Measurements from ENCODE around the gene FLRT2.

Gene FLRT2

DNA sequence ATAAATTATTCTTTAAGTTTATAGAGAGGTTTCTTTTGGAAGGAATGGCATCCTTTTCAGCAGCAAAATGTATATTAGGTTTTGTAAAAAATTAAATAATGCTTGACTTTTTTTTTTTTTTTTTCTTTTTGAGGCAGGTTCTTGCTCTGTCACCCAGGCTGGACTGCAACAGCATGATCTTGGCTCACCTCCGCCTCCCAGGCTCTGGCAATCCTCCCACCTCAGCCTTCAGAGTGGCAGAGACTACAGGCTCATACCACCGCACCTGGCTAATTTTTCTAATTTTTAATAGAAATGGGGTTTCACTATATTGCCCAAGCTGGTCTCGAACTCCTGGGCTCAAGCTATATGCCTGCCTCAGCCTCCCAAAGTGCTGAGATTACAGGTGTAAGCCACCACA lies 89.0 kb downstream of the FLRT2 start:
- TF ChIP-seq, protein P1, sequence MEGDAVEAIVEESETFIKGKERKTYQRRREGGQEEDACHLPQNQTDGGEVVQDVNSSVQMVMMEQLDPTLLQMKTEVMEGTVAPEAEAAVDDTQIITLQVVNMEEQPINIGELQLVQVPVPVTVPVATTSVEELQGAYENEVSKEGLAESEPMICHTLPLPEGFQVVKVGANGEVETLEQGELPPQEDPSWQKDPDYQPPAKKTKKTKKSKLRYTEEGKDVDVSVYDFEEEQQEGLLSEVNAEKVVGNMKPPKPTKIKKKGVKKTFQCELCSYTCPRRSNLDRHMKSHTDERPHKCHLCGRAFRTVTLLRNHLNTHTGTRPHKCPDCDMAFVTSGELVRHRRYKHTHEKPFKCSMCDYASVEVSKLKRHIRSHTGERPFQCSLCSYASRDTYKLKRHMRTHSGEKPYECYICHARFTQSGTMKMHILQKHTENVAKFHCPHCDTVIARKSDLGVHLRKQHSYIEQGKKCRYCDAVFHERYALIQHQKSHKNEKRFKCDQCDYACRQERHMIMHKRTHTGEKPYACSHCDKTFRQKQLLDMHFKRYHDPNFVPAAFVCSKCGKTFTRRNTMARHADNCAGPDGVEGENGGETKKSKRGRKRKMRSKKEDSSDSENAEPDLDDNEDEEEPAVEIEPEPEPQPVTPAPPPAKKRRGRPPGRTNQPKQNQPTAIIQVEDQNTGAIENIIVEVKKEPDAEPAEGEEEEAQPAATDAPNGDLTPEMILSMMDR (conservative IDR thresholded peaks at IDR 0.05; ENCODE audit: control insufficient read depth, insufficient read depth, low read depth, low read length): no peak
- DNase-seq (ENCODE audit: low read depth): no peak
- H3K4me3 ChIP-seq (ENCODE audit: control insufficient read depth, low read depth, low read length): no peak overlapping the region

DNA sequence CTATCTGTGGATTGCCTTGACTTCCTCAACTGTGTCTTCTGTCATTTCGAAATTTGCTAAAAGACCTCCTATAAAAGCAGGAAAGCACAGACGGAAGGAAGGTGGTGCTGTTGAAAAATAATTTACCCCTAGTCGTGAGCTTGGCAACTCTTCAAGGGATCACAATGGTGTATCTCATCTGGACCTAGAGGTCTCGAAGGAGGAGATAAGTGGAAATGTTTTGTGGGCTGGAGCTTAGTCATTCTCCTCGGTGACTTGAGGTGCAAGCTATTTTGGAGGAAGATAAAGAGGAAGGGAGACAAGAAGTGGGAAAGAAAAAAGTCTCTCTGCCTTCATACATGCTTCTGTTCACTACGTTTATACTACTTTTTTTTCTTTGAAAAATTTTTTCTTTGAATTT lies 89.9 kb downstream of the FLRT2 start:
- no peak for DNase-seq (ENCODE audit: low read depth)
- TF ChIP-seq, protein P1 (conservative IDR thresholded peaks at IDR 0.05; ENCODE audit: control insufficient read depth, insufficient read depth, low read depth, low read length): no peak
- H3K4me3 ChIP-seq (ENCODE audit: control insufficient read depth, low read depth, low read length): no peak overlapping the region

DNA sequence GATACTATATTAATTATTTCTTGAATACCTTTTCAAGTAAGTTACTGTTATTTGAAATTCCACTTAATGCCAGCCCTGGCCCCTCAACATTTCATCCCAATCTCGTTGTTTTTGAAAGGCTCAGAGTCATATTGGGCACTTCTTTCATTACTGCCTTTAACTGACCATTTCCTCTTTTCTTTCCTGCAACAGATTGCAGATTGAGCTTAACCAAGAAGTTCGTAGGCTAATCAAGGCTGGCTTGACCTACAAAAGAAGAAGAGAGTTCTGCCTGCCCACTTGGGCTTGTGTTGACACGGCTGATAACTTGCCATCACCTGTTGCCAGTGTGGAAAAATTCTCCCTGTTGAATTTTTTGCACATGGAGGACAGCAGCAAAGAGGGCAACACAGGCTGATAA lies 91.0 kb downstream of the FLRT2 start:
- TF ChIP-seq, protein P1 (conservative IDR thresholded peaks at IDR 0.05; ENCODE audit: control insufficient read depth, insufficient read depth, low read depth, low read length): no peak
- H3K4me3 ChIP-seq (ENCODE audit: control insufficient read depth, low read depth, low read length): no peak overlapping the region

DNA sequence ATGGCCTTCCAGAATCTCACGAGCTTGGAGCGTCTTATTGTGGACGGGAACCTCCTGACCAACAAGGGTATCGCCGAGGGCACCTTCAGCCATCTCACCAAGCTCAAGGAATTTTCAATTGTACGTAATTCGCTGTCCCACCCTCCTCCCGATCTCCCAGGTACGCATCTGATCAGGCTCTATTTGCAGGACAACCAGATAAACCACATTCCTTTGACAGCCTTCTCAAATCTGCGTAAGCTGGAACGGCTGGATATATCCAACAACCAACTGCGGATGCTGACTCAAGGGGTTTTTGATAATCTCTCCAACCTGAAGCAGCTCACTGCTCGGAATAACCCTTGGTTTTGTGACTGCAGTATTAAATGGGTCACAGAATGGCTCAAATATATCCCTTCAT lies 92.2 kb downstream of the FLRT2 start:
- TF ChIP-seq, protein P1 (conservative IDR thresholded peaks at IDR 0.05; ENCODE audit: control insufficient read depth, insufficient read depth, low read depth, low read length): no peak

More for the DNA sequence above, 91.0 kb downstream of the FLRT2 start:
- DNase-seq (ENCODE audit: low read depth): no peak

DNA sequence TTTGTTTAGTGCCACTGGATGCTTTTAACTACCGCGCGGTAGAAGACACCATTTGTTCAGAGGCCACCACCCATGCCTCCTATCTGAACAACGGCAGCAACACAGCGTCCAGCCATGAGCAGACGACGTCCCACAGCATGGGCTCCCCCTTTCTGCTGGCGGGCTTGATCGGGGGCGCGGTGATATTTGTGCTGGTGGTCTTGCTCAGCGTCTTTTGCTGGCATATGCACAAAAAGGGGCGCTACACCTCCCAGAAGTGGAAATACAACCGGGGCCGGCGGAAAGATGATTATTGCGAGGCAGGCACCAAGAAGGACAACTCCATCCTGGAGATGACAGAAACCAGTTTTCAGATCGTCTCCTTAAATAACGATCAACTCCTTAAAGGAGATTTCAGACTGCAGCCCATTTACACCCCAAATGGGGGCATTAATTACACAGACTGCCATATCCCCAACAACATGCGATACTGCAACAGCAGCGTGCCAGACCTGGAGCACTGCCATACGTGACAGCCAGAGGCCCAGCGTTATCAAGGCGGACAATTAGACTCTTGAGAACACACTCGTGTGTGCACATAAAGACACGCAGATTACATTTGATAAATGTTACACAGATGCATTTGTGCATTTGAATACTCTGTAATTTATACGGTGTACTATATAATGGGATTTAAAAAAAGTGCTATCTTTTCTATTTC lies 93.2 kb downstream of the FLRT2 start:
- no peak for DNase-seq (ENCODE audit: low read depth)
- TF ChIP-seq, protein P1 (conservative IDR thresholded peaks at IDR 0.05; ENCODE audit: control insufficient read depth, insufficient read depth, low read depth, low read length): no peak
- no peak overlapping the region for H3K4me3 ChIP-seq (ENCODE audit: control insufficient read depth, low read depth, low read length)

More for the DNA sequence above, 92.2 kb downstream of the FLRT2 start:
- DNase-seq (ENCODE audit: low read depth): no peak
- H3K4me3 ChIP-seq (ENCODE audit: control insufficient read depth, low read depth, low read length): no peak overlapping the region

DNA sequence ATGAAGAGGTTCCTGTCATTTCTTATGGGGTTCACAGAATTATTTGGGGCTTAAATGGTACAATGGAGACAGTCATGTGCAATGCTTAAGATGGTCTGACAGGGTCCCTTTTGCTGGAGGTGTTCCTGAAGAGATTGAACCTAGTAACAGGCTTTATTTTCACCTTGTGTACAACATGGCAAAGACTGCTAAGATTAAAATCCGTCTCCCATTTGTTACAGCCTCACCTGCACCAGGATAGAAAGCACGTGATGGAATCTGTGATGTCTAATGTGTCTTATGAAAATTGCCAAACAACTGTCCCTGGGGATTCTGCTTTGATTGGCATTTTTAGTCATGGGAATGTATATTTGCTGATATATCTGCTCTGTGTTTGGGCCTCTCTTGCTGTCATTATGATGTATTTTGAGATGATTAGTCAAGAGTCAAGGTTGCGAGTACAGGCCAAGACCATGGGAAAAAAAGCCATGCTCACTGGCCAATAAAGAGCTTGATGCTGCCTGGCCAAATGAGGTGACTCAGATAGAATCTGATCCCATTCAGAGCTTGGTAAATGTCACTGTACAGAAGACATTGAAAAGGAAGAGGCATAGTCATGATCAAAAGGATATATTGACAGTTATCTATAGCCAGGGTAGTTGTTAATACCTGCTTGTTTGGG lies 96.1 kb downstream of the FLRT2 start:
- DNase-seq (ENCODE audit: low read depth): peak; percentile 60
- no peak overlapping the region for H3K4me3 ChIP-seq (ENCODE audit: control insufficient read depth, low read depth, low read length)
- TF ChIP-seq, protein P1 (conservative IDR thresholded peaks at IDR 0.05; ENCODE audit: control insufficient read depth, insufficient read depth, low read depth, low read length): no peak
